Fibroblast of lung (primary cell): ENCODE measurements around the gene SLC33A1. TPM values are rescaled to one million over a fixed set of nuclear protein-coding genes. Genes with fewer than 3 reads are reported as not detected.

Source experiments
- DNase-seq, 2 donors: peaks; one replicate each; pipeline versions ENCODE4 v3.0.0 to v3.0.0-alpha.2; 2010; ENCODE audit warnings: low read depth in 2 of 2
- H2AFZ ChIP-seq: 2 replicates; pipeline ENCODE4 v1.5.1; 2012; ENCODE audit warnings: low read length, control low read depth, inconsistent platforms
- H3K27ac ChIP-seq: 2 replicates; pipeline ENCODE4 v1.5.1; 2011; ENCODE audit warnings: low read length, control low read depth; ENCODE audit not compliant: insufficient read depth
- H3K27me3 ChIP-seq: 2 replicates; pipeline ENCODE4 v1.5.1; 2011; ENCODE audit warnings: mild to moderate bottlenecking, low read length; ENCODE audit not compliant: control insufficient read depth, insufficient read depth
- H3K36me3 ChIP-seq: 2 replicates; pipeline ENCODE4 v1.5.1; 2011; ENCODE audit warnings: low read length; ENCODE audit not compliant: control insufficient read depth, insufficient read depth
- H3K4me1 ChIP-seq: 2 replicates; pipeline ENCODE4 v1.5.1; 2011; ENCODE audit warnings: low read length; ENCODE audit not compliant: control insufficient read depth, insufficient read depth; ENCODE audit errors: extremely low read depth
- H3K4me2 ChIP-seq: 2 replicates; pipeline ENCODE4 v1.5.1; 2011; ENCODE audit warnings: low read length, control low read depth; ENCODE audit not compliant: insufficient read depth; ENCODE audit errors: extremely low read depth
- H3K4me3 ChIP-seq, 4 experiments: fragments of 200-600 bp in 1 of 4; sonication (generic) in 1 of 4; replicated peaks in 1 of 4; 2 replicates each; pipeline ENCODE4 v1.5.1; 2011 to 2016; ENCODE audit warnings: low read length in 4 of 4, low read depth in 3 of 4, mild to moderate bottlenecking in 3 of 4, control low read depth in 2 of 4, inconsistent platforms in 1 of 4, mixed read lengths in 1 of 4; ENCODE audit not compliant: insufficient read depth in 1 of 4; ENCODE audit errors: control extremely low read depth in 1 of 4
- H3K79me2 ChIP-seq: 2 replicates; pipeline ENCODE4 v1.5.1; 2012; ENCODE audit warnings: mild to moderate bottlenecking, low read length, inconsistent platforms; ENCODE audit not compliant: control insufficient read depth, insufficient read depth
- H3K9ac ChIP-seq: 2 replicates; pipeline ENCODE4 v1.5.1; 2011; ENCODE audit warnings: mild to moderate bottlenecking, low read length, control low read depth; ENCODE audit not compliant: insufficient read depth
- H3K9me3 ChIP-seq: 2 replicates; pipeline ENCODE4 v1.5.1; 2012; ENCODE audit warnings: low read depth, low read length; ENCODE audit not compliant: control insufficient read depth, insufficient read depth
- H4K20me1 ChIP-seq: 2 replicates; pipeline ENCODE4 v1.5.1; 2011; ENCODE audit warnings: low read length; ENCODE audit not compliant: control insufficient read depth, insufficient read depth; ENCODE audit errors: extremely low read depth
- EZH2 ChIP-seq: IDR thresholded peaks from 2 replicates; pipeline ENCODE4 v1.5.1; 2012; ENCODE audit warnings: low read length, control low read depth, mild to moderate bottlenecking; ENCODE audit errors: missing control alignments
- polyA minus RNA-seq: library from RNA; depleted of rRNA, polyadenylated mRNA; stranded (reverse); fragments of >200 nt; gene quantifications from 2 replicates; pipeline ENCODE4 v1.2.3, GENCODE V29; 2011; ENCODE audit warnings: low replicate concordance
- polyA plus RNA-seq, 2 donors: library from polyadenylated mRNA; depleted of rRNA in 1 of 2; stranded (reverse) in 1 of 2; unstranded in 1 of 2; fragments of >200 nt; gene quantifications; 2 replicates each; pipeline ENCODE4 v1.2.1, GENCODE V29; 2011 to 2012; ENCODE audit warnings: missing spikeins in 1 of 2
- total RNA-seq: library from RNA; depleted of rRNA; stranded (reverse); fragments of >200 nt; gene quantifications from 2 replicates; pipeline ENCODE4 v1.2.1, GENCODE V29; 2014
- TF ChIP-seq, protein P1 (sequence below), 2 donors: IDR thresholded peaks in 1 of 2; conservative IDR thresholded peaks in 1 of 2; 1 replicate in 1 of 2; 2 replicates in 1 of 2; pipeline ENCODE4 v1.5.1; 2011 to 2012; ENCODE audit warnings: low read length in 2 of 2, control low read depth in 1 of 2, inconsistent platforms in 1 of 2, low read depth in 1 of 2, mild to moderate bottlenecking in 1 of 2

SLC33A1 gene
- total RNA-seq (21.5 and 28.2 TPM in 2 replicates), polyA plus RNA-seq (18.0 and 22.7 TPM in 2 replicates), polyA minus RNA-seq (15.6 and 16.6 TPM in 2 replicates)
- polyA plus RNA-seq (2012): 13.5 and 16.9 TPM in 2 replicates

DNA sequence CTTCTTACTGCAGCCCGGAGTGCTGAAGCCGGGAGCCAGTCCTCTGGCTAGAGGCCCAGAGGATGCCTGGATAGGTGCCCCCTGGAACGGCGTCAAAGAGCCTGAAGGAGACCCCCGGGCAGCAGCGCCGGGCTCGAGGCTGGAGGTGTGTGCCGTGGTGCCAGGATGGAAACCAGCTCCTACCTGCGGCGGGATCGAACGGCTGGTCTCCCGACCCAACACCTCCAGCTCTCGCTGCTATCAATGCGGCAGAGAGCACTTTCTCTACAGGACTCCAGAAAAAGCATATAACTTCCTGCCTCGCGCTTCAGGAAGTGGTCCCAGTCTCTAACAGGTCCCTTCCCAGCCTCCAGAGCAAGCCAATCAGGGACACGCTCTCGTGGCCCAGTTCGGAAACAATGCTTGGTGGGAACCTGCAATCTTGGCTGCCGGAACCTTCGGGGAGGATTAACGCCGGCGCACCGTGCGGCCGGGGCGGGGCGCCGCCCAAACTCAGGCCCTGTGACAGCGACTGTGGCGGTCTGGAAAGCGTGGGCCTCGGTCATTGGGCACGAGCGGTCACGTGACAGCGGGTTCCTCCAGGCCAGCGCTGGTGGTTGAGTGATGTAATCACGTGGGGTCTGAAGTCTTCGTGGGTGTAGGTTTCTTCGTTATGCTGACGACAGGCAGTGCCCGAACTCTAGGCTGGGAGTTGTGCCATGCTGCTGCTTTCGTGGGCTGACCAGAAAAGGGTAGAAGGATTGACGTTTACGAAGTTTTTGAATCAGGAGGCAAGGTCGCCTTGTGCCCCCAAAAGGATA, at the start of gene SLC33A1:
SLC33A1 (minus strand) TSS at position 287 of the 800 bp plus-strand sequence. CDS start 430 bp downstream, outside the sequence.
- no peaks in the 10 kb centered on the region for H3K36me3 ChIP-seq
- H2AFZ ChIP-seq: peak within 1 kb of the TSS; percentile 91
- peaks cover 39% of the 10 kb centered on the region for H3K79me2 ChIP-seq
- peak; percentile 99 to 100 for DNase-seq
- peak within 1 kb of the TSS; percentile 91 for H3K27ac ChIP-seq
- H3K9me3 ChIP-seq: no peaks in the 10 kb centered on the region
- H3K4me2 ChIP-seq: peak within 1 kb of the TSS; percentile 92
- TF ChIP-seq EZH2: no peak
- TF ChIP-seq, protein P1, sequence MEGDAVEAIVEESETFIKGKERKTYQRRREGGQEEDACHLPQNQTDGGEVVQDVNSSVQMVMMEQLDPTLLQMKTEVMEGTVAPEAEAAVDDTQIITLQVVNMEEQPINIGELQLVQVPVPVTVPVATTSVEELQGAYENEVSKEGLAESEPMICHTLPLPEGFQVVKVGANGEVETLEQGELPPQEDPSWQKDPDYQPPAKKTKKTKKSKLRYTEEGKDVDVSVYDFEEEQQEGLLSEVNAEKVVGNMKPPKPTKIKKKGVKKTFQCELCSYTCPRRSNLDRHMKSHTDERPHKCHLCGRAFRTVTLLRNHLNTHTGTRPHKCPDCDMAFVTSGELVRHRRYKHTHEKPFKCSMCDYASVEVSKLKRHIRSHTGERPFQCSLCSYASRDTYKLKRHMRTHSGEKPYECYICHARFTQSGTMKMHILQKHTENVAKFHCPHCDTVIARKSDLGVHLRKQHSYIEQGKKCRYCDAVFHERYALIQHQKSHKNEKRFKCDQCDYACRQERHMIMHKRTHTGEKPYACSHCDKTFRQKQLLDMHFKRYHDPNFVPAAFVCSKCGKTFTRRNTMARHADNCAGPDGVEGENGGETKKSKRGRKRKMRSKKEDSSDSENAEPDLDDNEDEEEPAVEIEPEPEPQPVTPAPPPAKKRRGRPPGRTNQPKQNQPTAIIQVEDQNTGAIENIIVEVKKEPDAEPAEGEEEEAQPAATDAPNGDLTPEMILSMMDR (conservative IDR thresholded peaks at IDR 0.05 in 1 of 2, IDR thresholded peaks at IDR 0.05 in 1 of 2; ENCODE audit: low read depth in 1 of 2, low read length in 2 of 2): no peak
- no peaks in the 10 kb centered on the region for H3K4me1 ChIP-seq
- no peaks in the 10 kb centered on the region for H3K27me3 ChIP-seq
- H3K9ac ChIP-seq: peak within 1 kb of the TSS; percentile 80
- no peaks in the 10 kb centered on the region for H4K20me1 ChIP-seq
- H3K4me3 ChIP-seq: peak within 1 kb of the TSS; percentile 74 to 98 (median 96)

- no peak for DNase-seq
- no peaks in the 10 kb centered on the region for H3K4me1 ChIP-seq
- H3K4me3 ChIP-seq: no peak overlapping the region
- no peak overlapping the region for H3K27ac ChIP-seq
- H3K27me3 ChIP-seq: no peaks in the 10 kb centered on the region
- H4K20me1 ChIP-seq: no peaks in the 10 kb centered on the region
- no peak overlapping the region for H3K9ac ChIP-seq
- no peak overlapping the region for H3K4me2 ChIP-seq
- TF ChIP-seq, protein P1 (conservative IDR thresholded peaks at IDR 0.05 in 1 of 2, IDR thresholded peaks at IDR 0.05 in 1 of 2; ENCODE audit: low read depth in 1 of 2, low read length in 2 of 2): no peak
- no peak for TF ChIP-seq EZH2
- H2AFZ ChIP-seq: no peak overlapping the region
- H3K9me3 ChIP-seq: no peaks in the 10 kb centered on the region
- H3K79me2 ChIP-seq: peaks cover 19% of the 10 kb centered on the region
- H3K36me3 ChIP-seq: peaks cover 3% of the 10 kb centered on the region
Measured at GRCh38 chr3:155895379-155895900, 41.2 kb upstream of the SLC33A1 start.

- no peak for TF ChIP-seq EZH2
- TF ChIP-seq, protein P1 (conservative IDR thresholded peaks at IDR 0.05 in 1 of 2, IDR thresholded peaks at IDR 0.05 in 1 of 2; ENCODE audit: low read depth in 1 of 2, low read length in 2 of 2): no peak
- Histone ChIP-seq H3K27me3 (no peaks in the 10 kb centered on the region), H3K4me1 (peaks cover 2% of the 10 kb centered on the region), H2AFZ (no peak overlapping the region), H3K79me2 (peaks cover 54% of the 10 kb centered on the region), H4K20me1 (no peaks in the 10 kb centered on the region), H3K9ac (no peak overlapping the region), H3K4me2 (peak overlapping the region; percentile 7), H3K36me3 (peaks cover 2% of the 10 kb centered on the region), H3K4me3 (no peak overlapping the region), H3K27ac (no peak overlapping the region), H3K9me3 (no peaks in the 10 kb centered on the region)
- DNase-seq: peak in 1 of 2 donors; percentile 36
Measured at GRCh38 chr3:155891321-155891720, 37.1 kb upstream of the SLC33A1 start.
